ENCODE measurements around the gene UCK2.

Gene UCK2

DNA sequence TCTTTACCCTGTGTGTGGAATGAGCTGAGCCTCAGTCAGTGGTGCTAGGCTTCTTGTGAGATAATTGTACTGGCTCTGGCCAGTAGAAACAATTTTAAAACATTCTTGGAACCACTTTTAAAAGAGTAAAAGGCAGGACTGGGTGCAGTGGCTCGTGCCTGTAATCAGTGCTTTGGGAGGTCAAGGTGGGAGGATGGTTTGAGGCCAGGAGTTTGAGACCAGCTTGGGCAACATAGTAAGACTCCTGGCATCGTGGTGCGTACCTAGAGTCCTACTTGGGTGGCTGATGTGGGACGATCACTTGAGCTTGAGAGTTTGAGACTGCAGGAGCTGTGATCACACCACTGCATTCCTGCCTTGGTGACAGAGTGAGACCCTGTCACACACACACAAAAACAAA, 89.8 kb downstream of the UCK2 start:
- TF ChIP-seq TARDBP (IDR thresholded peaks at IDR 0.05) (no peak), FOXM1 (IDR thresholded peaks at IDR 0.05; ENCODE audit: borderline replicate concordance) (no peak), BHLHE40 (IDR thresholded peaks at IDR 0.05; ENCODE audit: borderline replicate concordance) (no peak), L3MBTL2 (conservative IDR thresholded peaks at IDR 0.05) (no peak), LEF1 (IDR thresholded peaks at IDR 0.05; ENCODE audit: borderline replicate concordance) (no peak), FOXK2 (IDR thresholded peaks at IDR 0.05) (no peak), ELF4 (IDR thresholded peaks at IDR 0.05) (no peak), CTBP1 (IDR thresholded peaks at IDR 0.05; ENCODE audit: borderline replicate concordance) (no peak), NFRKB (IDR thresholded peaks at IDR 0.05) (no peak), SUZ12 (IDR thresholded peaks at IDR 0.05) (no peak), HDGF (IDR thresholded peaks at IDR 0.05; ENCODE audit: borderline replicate concordance) (no peak), FOXA1 (IDR thresholded peaks at IDR 0.05) (no peak), ZNF384 (IDR thresholded peaks at IDR 0.05) (no peak), SP1 (IDR thresholded peaks at IDR 0.05) (no peak)
- TF ChIP-seq, protein P1, sequence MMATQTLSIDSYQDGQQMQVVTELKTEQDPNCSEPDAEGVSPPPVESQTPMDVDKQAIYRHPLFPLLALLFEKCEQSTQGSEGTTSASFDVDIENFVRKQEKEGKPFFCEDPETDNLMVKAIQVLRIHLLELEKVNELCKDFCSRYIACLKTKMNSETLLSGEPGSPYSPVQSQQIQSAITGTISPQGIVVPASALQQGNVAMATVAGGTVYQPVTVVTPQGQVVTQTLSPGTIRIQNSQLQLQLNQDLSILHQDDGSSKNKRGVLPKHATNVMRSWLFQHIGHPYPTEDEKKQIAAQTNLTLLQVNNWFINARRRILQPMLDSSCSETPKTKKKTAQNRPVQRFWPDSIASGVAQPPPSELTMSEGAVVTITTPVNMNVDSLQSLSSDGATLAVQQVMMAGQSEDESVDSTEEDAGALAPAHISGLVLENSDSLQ (IDR thresholded peaks at IDR 0.05) = no peak
- CTCF ChIA-PET = no interaction called here
- POLR2A ChIA-PET = no interaction called here
- DNase-seq (ENCODE audit: extremely low spot score) = no peak

- no peak for TF ChIP-seq HDGF (IDR thresholded peaks at IDR 0.05; ENCODE audit: borderline replicate concordance)
- TF ChIP-seq FOXM1 (IDR thresholded peaks at IDR 0.05; ENCODE audit: borderline replicate concordance) = no peak
- TF ChIP-seq, protein P1 (IDR thresholded peaks at IDR 0.05) = no peak
- TF ChIP-seq FOXA1 (IDR thresholded peaks at IDR 0.05) = no peak
- TF ChIP-seq LEF1 (IDR thresholded peaks at IDR 0.05; ENCODE audit: borderline replicate concordance) = no peak
- TF ChIP-seq CTBP1 (IDR thresholded peaks at IDR 0.05; ENCODE audit: borderline replicate concordance) = no peak
- TF ChIP-seq ELF4 (IDR thresholded peaks at IDR 0.05) = no peak
- no peak for TF ChIP-seq FOXK2 (IDR thresholded peaks at IDR 0.05)
- no peak for TF ChIP-seq ZNF384 (IDR thresholded peaks at IDR 0.05)
- no peak for TF ChIP-seq ARNT (IDR thresholded peaks at IDR 0.05)
- no peak for TF ChIP-seq NFRKB (IDR thresholded peaks at IDR 0.05)
- TF ChIP-seq L3MBTL2 (conservative IDR thresholded peaks at IDR 0.05) = no peak
- DNase-seq (ENCODE audit: extremely low spot score) = no peak
- ChIA-PET POLR2A (no interaction called here), CTCF (interaction anchor here (0.6 to 1.2 kb wide), 9 partner anchors 10 to 556 kb away, joined by 3 to 7 read pairs (median 3); no protein-coding TSS in a partner anchor)
These were observed 96.7 kb downstream of the UCK2 start for GRCh38 chr1:165924117-165924516.

DNA sequence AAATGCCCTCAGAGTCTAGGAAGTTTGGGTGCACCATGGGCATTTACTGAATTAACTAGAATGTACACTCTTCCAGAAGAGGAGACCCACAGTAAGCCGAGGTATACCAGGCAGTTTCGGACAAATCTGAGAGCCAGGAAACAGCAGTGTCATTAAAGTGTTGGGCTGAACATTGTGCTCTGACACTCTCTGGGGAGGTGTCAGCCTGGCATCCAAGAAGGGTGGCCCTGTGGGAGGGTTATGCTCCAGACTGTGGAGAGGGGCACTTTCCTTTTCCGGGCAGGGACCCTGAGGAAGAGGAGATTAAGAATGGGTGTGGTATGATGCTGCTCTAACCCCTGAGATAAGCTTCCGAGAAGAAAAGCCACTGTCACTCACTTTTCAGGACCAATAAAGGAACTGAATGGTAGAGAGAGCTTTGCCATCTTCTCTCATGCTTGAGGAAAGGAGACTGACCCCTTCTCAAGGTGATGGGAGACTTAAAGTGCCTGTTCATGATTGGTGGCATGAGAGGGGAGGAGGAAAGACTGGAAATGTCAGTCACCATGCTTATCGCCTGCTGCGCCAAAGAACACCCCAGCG, 98.2 kb downstream of the UCK2 start:
- no peak for DNase-seq (ENCODE audit: extremely low spot score)
- ChIA-PET CTCF (interaction anchor here (0.6 to 1.2 kb wide), 3 partner anchors 12 to 553 kb away, joined by 3 to 7 read pairs (median 5); no protein-coding TSS in a partner anchor), POLR2A (no interaction called here)
- no peak for TF ChIP-seq ZNF384 (IDR thresholded peaks at IDR 0.05)
- TF ChIP-seq SP1 (IDR thresholded peaks at IDR 0.05) = no peak
- no peak for TF ChIP-seq FOXK2 (IDR thresholded peaks at IDR 0.05)
- TF ChIP-seq, protein P1 (IDR thresholded peaks at IDR 0.05) = no peak
- TF ChIP-seq HDGF (IDR thresholded peaks at IDR 0.05; ENCODE audit: borderline replicate concordance) = no peak
- TF ChIP-seq FOXM1 (IDR thresholded peaks at IDR 0.05; ENCODE audit: borderline replicate concordance) = no peak
- TF ChIP-seq ARNT (IDR thresholded peaks at IDR 0.05) = no peak
- TF ChIP-seq LEF1 (IDR thresholded peaks at IDR 0.05; ENCODE audit: borderline replicate concordance) = no peak
- TF ChIP-seq TARDBP (IDR thresholded peaks at IDR 0.05) = no peak
- no peak for TF ChIP-seq NFRKB (IDR thresholded peaks at IDR 0.05)
- TF ChIP-seq L3MBTL2 (conservative IDR thresholded peaks at IDR 0.05) = no peak
- no peak for TF ChIP-seq FOXA1 (IDR thresholded peaks at IDR 0.05)
- TF ChIP-seq BHLHE40 (IDR thresholded peaks at IDR 0.05; ENCODE audit: borderline replicate concordance) = no peak

- DNase-seq (ENCODE audit: extremely low spot score) = no peak
- ChIA-PET CTCF (interaction anchor here (1.0 to 1.1 kb wide), 2 partner anchors 110 to 552 kb away, joined by 3 to 4 read pairs; no protein-coding TSS in a partner anchor), POLR2A (no interaction called here)
These were observed 99.8 kb downstream of the UCK2 start for GRCh38 chr1:165927169-165927568.

GRCh38 chr1:165928075-165928731, 100.8 kb downstream of the UCK2 start:
- ChIA-PET POLR2A (no interaction called here), CTCF (interaction anchor here (0.5 to 1.1 kb wide), 5 partner anchors 109 to 830 kb away, joined by 3 to 4 read pairs (median 3); no protein-coding TSS in a partner anchor)
- TF ChIP-seq ELF4 (IDR thresholded peaks at IDR 0.05) = no peak
- no peak for TF ChIP-seq SUZ12 (IDR thresholded peaks at IDR 0.05)
- TF ChIP-seq FOXA1 (IDR thresholded peaks at IDR 0.05) = no peak
- DNase-seq (ENCODE audit: extremely low spot score) = peak; percentile 68

More at GRCh38 chr1:165927169-165927568, 99.8 kb downstream of the UCK2 start:
- no peak for TF ChIP-seq HDGF (IDR thresholded peaks at IDR 0.05; ENCODE audit: borderline replicate concordance)
- TF ChIP-seq ZNF384 (IDR thresholded peaks at IDR 0.05) = no peak
- TF ChIP-seq ELF4 (IDR thresholded peaks at IDR 0.05) = no peak
- no peak for TF ChIP-seq BHLHE40 (IDR thresholded peaks at IDR 0.05; ENCODE audit: borderline replicate concordance)
- no peak for TF ChIP-seq L3MBTL2 (conservative IDR thresholded peaks at IDR 0.05)
- TF ChIP-seq LEF1 (IDR thresholded peaks at IDR 0.05; ENCODE audit: borderline replicate concordance) = no peak
- no peak for TF ChIP-seq SP1 (IDR thresholded peaks at IDR 0.05)
- no peak for TF ChIP-seq SUZ12 (IDR thresholded peaks at IDR 0.05)

GRCh38 chr1:165930961-165931360, 103.5 kb downstream of the UCK2 start:
- ChIA-PET POLR2A (no interaction called here), CTCF (no interaction called here)
- TF ChIP-seq LEF1 (IDR thresholded peaks at IDR 0.05; ENCODE audit: borderline replicate concordance) = no peak
- TF ChIP-seq ARNT (IDR thresholded peaks at IDR 0.05) = no peak
- TF ChIP-seq CTBP1 (IDR thresholded peaks at IDR 0.05; ENCODE audit: borderline replicate concordance) = no peak
- TF ChIP-seq TARDBP (IDR thresholded peaks at IDR 0.05) = no peak
- TF ChIP-seq FOXK2 (IDR thresholded peaks at IDR 0.05) = no peak
- no peak for TF ChIP-seq FOXM1 (IDR thresholded peaks at IDR 0.05; ENCODE audit: borderline replicate concordance)
- TF ChIP-seq L3MBTL2 (conservative IDR thresholded peaks at IDR 0.05) = no peak
- TF ChIP-seq BHLHE40 (IDR thresholded peaks at IDR 0.05; ENCODE audit: borderline replicate concordance) = no peak
- no peak for TF ChIP-seq HDGF (IDR thresholded peaks at IDR 0.05; ENCODE audit: borderline replicate concordance)
- no peak for TF ChIP-seq FOXA1 (IDR thresholded peaks at IDR 0.05)
- DNase-seq (ENCODE audit: extremely low spot score) = no peak

Measured in HEK293T (cell line).